COLO829 (cell line): ENCODE data around the gene DHX8.
"Not testable (repeated sequence)": the region's sequence is repeated elsewhere in the genome, so short reads cannot be mapped to it uniquely, and the experiment has no call there.

Experiments used
- DNase-seq: peaks from one replicate; pipeline ENCODE4 v3.0.0; 2012; ENCODE audit warnings: low spot score

DHX8 gene

DNA sequence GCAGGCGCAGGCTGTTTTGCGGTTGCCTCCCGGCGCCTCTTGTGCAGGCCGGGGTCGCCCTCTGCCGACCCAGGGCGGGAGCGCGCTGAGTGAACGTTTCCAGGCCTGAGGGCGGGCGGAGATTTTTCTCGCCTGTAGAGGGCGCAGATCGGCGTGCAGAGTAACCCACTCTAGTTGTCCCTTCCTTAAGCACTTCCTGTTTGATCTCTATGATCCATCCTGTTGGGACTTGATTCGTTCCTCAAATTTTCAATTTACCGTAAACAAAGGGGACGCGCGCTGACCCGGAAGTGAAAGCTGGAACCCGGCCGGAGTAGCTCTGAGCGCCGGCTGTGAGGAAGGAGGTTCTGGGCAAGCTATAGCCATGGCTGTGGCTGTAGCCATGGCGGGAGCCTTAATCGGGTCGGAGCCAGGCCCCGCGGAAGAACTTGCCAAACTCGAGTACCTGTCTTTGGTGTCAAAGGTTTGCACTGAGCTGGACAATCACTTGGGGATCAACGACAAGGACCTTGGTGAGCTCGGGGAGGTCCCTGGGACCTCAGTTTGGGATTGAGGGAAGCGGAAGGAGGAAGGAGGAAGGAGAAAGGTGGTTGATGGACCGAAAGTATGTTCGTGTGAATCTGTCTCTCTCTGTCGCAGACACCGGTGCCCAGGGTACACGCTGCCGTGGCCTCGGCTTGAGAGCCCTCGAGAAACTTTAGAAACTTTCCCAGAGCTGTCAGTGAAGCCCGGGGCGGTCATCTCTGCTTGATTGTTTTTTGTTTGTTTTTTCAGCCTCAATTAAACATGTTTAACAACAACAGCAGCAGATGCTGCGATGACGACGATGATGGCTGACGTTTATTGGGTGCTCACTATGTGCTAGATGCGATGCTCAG, at the start of gene DHX8:
Gene DHX8 (plus strand): TSS at position 302 of the 878 bp plus-strand sequence. CDS start 63 bp downstream, at position 365.
- peak; percentile 97 for DNase-seq

DNA sequence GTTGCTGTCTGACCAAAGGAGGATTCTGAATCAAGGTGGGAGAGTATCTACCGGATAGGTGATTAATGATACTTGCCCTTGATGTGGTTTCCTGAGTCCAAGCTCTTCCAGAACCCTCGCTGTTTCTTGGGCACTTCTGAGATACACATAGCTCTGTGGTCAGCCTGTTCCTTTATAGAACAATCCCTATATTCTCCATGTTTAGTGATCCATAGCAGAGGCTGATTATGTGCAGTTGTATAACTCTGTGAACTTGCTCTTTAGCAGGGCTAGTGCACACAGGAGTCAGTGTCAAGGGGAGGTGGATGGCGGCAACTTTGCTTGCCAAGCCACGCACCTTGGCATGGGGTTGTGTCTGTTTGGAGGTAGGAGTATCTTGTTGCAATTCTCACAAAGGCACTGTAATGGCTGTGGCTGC, 48.9 kb upstream of the DHX8 start:
- DNase-seq, result no peak

DNA sequence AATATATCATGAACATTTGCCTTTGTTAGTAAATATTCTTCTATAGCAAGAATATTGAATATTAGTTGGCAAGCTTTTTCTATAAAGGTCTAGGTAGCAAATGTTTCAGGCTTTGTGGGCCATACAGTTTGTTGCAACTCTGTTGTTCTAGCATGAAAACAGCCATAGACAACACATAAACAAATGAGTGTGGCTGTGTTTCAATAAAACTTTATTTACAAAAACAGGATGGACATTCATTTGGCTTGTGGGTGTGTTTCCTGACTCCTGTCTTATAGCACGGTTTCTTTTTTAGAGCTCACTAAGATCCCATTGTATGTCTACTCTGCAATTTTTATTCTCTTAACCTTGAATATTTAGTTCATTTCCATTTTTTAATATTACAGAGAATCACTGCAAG, 46.0 kb upstream of the DHX8 start:
- DNase-seq, result no peak

DNA sequence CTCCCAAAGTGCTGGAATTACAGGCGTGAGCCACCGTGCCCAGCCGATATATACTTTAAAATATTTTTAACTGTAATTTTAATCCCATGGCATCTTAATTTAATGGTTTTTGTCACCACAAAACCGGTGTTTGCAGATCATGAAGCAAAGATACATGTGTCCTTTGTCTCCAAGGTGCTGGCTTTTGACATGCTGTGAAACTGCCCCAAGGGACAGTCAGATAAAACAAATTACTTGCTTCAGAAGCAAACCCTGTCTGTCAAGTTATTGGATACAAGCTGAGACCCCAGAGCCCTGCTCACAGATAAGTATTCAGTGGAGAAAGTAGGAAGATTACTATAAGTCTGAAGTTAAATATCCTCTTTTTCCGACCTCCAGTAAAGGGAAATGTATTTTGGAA, 45.1 kb upstream of the DHX8 start:
- DNase-seq, result no peak

DNA sequence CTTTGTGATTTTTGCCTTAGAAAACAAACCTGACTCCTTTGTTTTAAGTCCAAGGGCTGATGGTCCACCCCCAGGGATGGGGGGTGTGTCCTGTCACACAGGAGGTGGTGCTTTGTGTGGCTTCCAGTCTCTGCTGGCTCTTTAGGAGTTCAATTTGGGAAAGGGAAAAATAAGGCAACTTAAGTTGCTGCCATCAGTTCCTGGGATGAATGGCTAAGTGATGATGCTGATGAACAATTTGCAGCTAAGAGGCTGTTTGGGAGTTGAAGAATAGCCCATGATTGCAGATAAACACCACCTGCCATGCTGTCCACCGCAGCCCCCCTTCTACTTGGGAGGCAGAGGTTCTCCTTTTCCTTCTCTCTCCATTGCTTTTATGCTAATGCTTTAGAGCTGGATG, 44.7 kb upstream of the DHX8 start:
- no peak for DNase-seq

DNA sequence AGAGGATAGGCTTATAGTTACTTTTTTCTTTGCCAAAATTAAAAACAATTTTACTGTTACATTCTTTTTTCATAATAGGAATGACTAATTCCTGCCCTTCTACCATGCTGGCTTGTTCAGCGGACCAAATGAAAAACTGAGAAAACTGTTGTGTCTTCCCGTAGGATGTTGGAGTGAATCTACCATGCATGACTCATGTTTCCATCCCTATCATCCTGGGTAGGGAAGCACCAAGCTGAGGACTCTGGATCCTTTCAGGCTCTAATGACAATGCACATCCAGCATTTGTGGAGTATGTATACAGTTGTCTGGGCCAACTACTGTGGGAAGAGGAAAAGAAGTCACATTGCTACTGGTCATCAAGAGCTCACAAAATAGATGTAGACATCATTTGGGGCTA, 41.1 kb upstream of the DHX8 start:
- DNase-seq, result peak; percentile 37

DNA sequence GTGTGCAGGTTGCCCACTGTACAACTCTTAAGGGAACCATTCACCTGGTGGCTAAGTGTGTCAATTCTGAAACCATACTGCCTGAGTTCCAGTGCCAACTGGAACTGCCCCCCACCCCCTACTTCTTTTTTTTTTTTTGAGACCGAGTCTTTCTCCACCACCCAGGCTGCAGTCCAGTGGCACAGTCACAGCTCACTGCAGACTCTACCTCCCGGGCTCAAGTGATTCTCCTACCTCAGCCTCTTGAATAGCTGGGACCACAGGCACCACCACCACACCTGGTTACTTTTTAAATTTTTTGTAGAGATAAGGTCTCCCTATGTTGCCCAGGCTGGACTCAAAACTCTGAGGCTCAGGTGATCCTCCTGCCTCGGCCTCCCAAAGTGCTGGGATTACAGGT, 40.4 kb upstream of the DHX8 start:
- no peak for DNase-seq

DNA sequence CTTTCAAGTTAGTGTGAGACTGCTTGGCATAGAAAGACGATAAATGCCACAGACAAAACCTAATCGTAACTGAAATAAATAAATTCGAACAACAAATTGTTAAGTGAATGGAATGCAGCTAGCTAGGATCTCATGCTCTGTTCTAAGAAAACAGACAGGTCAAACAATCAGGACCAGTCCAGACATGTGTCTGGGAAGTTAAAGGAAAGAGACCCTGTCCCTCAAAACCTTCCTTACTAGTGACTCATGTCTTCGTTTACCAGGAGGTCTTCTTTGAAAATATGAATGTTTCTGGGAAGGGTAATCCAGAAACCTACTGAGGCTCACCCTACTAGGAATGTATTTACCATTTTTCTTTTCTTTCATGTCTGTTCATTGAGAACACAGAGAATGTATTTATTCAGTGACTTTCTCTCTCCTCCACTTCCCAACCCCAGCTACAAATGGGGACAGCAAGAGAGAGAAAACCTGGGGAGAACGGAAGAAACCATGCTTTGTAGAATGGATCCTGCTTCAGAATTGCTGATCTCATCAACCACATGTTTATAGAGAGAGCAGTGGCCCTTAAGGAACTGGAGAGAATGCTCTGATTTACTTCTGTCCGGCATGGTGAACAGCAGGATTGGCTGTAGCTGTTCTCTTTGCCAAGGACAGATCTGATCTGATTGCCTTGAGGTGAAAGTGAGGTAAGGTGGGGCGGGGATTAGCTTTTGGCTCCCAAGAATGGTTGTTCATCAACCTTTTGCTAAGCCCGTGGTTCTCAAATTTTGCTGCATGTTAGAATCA, 39.4 kb upstream of the DHX8 start:
- no peak for DNase-seq

DNA sequence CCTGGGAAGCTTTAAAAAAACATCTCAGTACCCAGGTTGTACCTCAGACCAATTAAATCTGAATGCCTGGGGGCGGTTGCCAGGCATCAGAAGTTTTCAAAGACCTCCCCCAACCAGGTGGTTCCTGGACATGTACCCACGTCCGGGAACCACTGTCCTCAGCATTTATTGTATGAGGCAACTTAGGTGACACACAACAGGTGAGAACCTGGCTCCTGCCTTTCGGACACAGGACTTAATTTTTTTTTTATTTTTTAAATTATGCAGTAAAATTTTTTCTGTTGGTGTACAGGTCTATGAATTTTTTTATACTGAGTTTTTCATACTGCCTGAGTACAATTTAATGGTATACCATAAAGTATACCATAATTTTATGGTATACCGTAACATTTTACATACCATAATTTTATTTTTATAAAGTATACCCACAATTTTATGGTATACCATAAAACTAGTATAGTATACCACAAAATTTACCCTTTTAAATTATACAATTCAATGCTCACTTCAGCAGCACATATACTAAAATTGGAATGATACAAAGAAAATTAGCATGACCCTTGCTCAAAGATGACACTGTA, 38.7 kb upstream of the DHX8 start:
- DNase-seq, result no peak

DNA sequence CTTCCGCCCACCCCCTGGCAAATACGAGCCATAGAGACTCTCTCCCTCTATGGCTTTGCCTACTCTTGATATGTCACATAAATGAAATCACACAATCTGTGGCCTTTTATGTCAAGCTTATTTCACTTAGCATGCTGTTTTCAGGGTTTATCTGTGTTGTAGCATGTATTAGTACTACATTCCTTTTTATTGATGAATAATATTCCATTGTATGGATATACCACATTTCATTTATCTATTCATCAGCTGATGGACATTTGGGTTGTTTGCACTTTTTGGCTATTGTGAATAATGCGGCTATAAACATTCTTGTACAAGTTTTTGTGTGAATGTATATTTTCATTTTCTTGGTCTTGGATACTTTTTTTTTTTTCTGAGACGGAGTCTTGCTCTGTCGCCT, 37.0 kb upstream of the DHX8 start:
- no peak for DNase-seq

DNA sequence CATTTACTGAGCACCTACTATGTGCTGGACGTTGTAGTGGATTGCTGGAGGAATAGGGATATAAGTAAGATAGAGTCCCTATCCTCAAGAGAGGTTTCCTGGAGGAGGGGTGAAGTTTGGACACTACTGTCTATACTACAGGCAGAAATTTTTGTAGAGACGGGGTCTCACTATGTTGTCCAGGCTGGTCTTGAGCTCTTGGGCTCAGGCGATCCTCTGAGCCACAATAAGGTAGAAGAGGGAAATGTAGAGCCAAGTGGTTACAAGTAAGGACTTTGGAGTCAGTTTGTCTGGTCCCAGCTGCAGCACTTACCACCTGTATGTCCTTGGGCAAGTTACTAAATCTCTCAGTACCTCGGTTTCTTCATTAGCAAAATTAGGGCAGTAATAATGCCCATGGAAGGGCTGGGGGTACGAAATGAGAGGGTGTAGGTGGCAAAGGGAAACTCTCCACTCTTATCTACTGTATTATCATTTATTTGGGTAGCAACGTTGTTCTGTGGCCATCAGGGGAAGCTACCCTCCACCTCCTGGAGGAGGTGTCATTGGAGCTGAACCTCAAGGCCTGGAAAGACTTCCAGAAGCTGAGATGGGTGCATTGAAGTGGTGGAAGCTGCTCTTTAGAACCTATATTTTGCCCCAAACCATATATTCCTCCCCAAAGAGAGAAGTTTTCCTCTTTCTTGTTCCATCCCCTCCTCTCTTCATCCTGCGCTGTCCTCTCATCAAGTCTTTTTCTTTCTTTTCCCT, 34.9 kb upstream of the DHX8 start:
- DNase-seq, result no peak

DNA sequence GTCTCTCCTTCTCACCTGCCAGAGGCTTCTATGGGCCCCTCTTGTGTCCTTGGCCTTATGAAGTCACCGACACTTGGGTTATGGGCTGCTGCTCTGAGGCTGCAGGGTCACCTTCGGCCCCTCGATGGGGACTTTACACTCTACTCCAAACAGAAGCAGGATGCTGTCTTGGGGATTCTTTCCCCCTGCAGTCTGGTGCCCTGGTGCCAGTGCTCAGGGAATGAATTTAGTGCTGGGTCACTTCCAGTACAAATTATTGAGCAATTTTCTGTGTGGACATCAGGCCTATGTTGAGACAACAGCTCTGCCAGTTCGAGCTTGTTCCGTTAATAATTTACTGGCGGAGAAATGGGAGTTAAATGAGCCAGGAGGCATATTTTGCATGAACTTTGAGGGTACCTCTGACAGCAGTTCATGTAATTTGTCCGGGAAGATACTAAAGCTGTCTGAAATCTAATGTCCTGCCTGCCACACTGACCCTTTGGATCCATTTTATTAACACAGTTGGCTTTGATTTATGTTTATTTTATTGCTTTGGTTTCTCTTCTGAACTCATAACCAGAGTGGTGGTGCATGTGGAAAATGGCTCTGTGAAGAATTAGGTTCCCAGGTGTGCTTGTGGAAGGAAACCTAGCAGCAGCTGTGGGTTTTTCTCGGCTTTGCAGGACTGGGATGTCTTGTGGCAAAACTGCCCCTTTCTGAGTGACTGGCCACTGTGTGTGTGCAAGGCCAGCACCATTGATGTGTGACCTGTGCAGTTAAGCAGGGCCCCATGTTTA, 34.1 kb upstream of the DHX8 start:
- no peak for DNase-seq

DNA sequence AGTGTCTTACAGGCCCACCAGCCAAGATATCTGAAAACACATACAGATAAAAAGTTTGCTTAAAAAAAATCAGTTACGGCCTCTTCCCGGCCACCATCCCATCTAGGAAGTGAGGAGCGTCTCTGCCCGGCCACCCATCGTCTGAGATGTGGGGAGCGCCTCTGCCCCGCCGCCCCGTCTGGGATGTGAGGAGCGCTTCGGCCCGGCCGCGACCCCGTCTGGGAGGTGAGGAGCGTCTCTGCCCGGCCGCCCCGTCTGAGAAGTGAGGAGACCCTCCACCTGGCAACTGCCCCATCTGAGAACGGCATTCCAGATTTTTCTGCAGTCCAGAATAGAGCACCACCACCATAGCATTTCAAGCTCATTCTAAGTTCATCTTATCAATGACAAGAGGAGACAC, 33.0 kb upstream of the DHX8 start:
- DNase-seq, result not testable (repeated sequence)

DNA sequence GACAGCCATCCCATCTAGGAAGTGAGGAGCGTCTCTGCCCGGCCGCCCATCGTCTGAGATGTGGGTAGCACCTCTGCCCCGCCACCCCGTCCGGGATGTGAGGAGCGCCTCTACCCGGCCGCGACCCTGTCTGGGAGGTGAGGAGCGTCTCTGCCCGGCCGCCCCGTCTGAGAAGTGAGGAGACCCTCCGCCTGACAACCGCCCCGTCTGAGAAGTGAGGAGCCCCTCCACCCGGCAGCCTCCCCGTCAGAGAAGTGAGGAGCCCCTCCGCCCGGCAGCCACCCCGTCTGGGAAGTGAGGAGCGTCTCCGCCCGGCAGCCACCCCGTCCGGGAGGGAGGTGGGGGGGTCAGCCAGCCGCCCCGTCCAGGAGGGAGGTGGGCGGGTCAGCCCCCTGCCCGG, 32.0 kb upstream of the DHX8 start:
- not testable (repeated sequence) for DNase-seq

DNA sequence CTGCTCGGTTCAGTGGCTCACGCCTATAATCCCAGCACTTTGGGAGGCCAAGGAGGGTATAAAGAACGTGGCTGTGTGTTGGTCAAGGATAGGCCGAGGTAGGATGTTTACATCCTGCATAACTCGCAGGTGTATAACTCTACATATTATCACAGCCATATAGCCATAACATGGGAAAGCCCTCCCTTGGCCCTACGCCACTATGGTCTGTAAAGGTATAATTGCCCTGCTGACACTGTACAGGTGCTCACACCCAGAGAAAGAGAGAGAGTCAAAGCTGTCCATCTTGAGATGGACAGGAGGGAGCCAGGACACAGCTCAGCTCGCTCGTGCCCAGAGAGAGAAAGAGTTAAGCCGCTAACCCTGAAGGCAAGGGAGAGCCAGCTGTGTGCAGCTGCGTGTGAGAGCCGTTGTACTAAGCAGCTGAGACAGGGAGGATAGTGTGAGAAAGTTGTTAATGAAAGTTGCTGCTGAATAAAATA, 30.4 kb upstream of the DHX8 start:
- DNase-seq, result no peak

DNA sequence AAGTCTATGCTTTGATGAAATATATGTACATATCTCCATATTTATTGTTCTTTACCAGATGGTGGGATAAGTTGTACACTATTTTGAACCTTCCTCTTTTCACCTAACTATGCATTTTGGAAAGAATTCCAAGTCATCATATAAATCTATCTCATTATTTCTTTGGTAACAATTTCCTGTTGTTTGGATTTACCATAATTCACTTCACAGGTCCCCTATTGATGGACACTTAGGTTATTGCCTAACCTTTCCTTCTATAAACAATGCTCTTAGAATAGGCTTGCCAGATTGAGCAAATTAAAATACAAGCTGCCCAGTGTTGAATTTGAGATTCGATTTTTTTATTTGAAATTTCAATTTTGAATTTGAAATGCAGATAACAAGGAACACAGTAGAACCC, 28.9 kb upstream of the DHX8 start:
- no peak for DNase-seq

DNA sequence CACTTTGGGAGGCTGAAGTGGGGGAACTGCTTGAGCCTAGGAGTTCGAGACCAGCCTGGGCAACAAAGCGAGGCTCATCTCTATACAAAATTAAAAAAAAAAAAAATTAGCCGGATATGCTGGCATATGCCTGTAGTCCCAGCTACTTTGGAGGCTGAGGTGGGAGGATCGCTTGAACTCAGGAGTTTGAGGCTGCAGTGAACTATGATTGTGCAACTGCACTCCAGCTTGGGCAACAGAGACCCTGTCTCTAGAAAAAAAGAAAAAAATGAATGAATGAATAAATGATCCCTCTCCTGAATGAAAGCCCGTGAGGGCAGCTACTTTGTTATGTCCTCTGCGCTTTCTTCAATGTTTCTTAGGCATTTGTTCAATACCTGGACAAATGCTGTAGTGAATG, 27.7 kb upstream of the DHX8 start:
- no peak for DNase-seq

DNA sequence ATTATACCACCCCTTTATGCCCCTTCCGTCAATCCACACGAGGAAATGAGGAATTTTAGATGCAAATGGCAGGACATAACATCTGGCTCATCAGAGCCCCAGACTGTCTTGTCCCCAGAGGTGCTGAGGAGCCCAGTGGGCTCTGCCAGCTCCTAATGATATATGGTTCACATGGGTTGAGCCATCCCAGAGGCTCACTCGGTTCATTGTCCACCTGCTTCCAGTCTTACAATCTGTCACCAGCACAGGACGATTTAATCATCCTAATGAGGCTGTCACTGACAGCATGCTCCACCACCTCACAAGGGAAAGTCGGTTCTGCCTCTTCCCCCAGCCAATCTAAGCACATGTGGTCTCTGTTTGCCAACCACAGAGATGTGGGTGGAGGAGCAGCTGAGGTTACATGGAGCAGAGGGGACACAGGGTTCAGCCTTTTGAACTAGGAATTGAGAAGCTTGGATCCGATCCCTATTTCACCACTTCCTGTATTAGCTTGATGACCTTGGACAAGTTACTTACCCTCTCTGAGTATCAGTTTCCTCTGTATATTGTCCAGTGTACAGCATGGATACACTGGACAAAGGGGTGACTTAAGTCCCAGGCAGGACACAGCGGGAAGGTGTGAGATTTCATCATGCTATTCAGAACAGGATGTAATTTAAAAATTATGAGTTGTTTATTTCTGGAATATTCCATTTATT, 27.0 kb upstream of the DHX8 start:
- peak; percentile 35 for DNase-seq

DNA sequence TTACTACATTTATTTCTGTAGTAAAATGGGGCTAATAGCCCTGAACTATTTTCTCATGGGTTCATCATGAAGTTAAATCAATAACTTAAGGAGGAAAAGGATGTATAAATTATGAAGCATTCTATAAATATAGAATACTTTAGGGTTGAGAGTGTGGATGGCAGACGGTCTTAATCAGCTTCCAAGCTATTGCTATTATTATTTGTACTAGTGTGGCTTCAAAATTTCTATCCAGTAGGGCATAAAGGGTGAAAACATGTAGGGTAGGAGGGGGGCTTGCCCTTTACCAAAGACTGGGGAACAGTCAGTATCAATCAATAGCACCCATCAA, 26.4 kb upstream of the DHX8 start:
- no peak for DNase-seq

DNA sequence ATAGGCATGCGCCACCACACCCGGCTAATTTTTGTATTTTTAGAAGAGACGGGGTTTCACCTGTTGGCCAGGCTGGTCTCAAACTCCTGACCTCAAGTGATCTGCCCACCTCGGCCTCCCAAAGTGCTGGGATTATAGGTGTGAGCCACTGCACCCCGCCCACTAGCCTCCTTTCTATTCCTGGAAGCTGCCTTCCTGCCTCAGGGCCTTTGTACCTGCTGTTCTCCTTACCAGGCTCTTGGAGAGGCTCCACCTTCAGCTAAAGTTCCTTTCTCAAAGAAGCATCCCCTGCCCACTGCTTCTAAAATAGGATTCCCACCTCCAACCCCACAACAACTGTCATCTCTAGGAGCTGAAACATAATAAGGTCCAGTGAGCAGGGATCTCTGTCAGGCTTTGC, 23.9 kb upstream of the DHX8 start:
- DNase-seq, result not testable (repeated sequence)

DNA sequence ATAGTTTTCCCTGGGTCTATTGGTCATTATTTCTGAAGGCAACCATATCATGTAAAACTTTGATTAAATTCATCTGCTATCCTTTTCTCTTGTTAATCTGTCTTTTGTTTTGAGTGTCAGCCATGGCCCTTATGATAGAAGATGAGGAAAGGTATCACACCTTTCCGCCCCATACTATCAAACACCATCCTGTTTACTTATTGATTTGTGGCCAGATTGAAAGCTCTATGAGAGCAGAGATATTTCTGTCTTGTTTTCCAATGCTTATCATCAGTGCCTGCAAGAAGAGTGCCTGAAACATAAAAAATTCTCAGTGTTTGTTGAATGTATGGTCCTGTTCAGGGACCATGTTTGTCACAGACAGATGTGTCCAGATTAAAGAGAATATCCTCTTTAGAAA, 22.6 kb upstream of the DHX8 start:
- no peak for DNase-seq
